HEK293 (cell line): Measurements from ENCODE around the gene SF1.

Experiments
- CTCF ChIP-seq: fragments of 450-650 bp; formaldehyde crosslinking; IDR thresholded peaks from 2 replicates; pipeline ENCODE4 v1.5.1; 2016; ENCODE audit warnings: missing biosample characterization, missing genetic modification characterization
- GFI1B ChIP-seq: fragments of 450-650 bp; formaldehyde crosslinking; IDR thresholded peaks from 2 replicates; pipeline ENCODE4 v1.5.1; 2016; ENCODE audit warnings: missing biosample characterization, missing genetic modification characterization
- IKZF3 ChIP-seq: fragments of 450-650 bp; IDR thresholded peaks from 2 replicates; pipeline ENCODE4 v1.5.0; 2018; ENCODE audit warnings: missing biosample characterization, mild to moderate bottlenecking, missing genetic modification characterization, moderate library complexity
- PRDM4 ChIP-seq: fragments of 450-650 bp; formaldehyde crosslinking; IDR thresholded peaks from 2 replicates; pipeline ENCODE4 v1.5.1; 2017; ENCODE audit warnings: missing biosample characterization, missing genetic modification characterization
- SCRT1 ChIP-seq: fragments of 450-650 bp; formaldehyde crosslinking; IDR thresholded peaks from 2 replicates; pipeline ENCODE4 v1.5.1; 2016; ENCODE audit warnings: missing biosample characterization, missing genetic modification characterization, borderline replicate concordance
- YY1 ChIP-seq: fragments of 450-650 bp; formaldehyde crosslinking; IDR thresholded peaks from 2 replicates; pipeline ENCODE4 v1.5.1; 2018; ENCODE audit warnings: missing biosample characterization, missing genetic modification characterization
- ZBTB1 ChIP-seq: fragments of 450-650 bp; formaldehyde crosslinking; IDR thresholded peaks from 2 replicates; pipeline ENCODE4 v1.5.1; 2016; ENCODE audit warnings: missing biosample characterization, missing genetic modification characterization
- ZBTB11 ChIP-seq: fragments of 450-650 bp; formaldehyde crosslinking; conservative IDR thresholded peaks from 2 replicates; pipeline ENCODE4 v1.5.1; 2016; ENCODE audit warnings: low read depth, missing biosample characterization, missing genetic modification characterization
- ZEB2 ChIP-seq: fragments of 450-650 bp; formaldehyde crosslinking; IDR thresholded peaks from 2 replicates; pipeline ENCODE4 v1.5.1; 2016; ENCODE audit warnings: missing biosample characterization, missing genetic modification characterization
- ZNF121 ChIP-seq: fragments of 450-650 bp; formaldehyde crosslinking; IDR thresholded peaks from 2 replicates; pipeline ENCODE4 v1.5.1; 2016; ENCODE audit warnings: missing biosample characterization, missing genetic modification characterization
- ZNF155 ChIP-seq: fragments of 450-650 bp; formaldehyde crosslinking; IDR thresholded peaks from 2 replicates; pipeline ENCODE4 v1.5.1; 2016; ENCODE audit warnings: missing biosample characterization, missing genetic modification characterization
- ZNF416 ChIP-seq: fragments of 450-650 bp; formaldehyde crosslinking; IDR thresholded peaks from 2 replicates; pipeline ENCODE4 v1.5.1; 2016; ENCODE audit warnings: missing biosample characterization, missing genetic modification characterization
- ZNF449 ChIP-seq: fragments of 450-650 bp; formaldehyde crosslinking; IDR thresholded peaks from 2 replicates; pipeline ENCODE4 v1.5.1; 2017; ENCODE audit warnings: missing biosample characterization, mild to moderate bottlenecking, missing genetic modification characterization, moderate library complexity
- ZNF626 ChIP-seq: fragments of 450-650 bp; sonication (Bioruptor Pico); formaldehyde crosslinking; IDR thresholded peaks from 2 replicates; pipeline ENCODE4 v1.5.1; 2018; ENCODE audit warnings: missing biosample characterization, missing genetic modification characterization, inconsistent platforms

GRCh38 chr11:64789331-64790204 lies 11.2 kb upstream of the SF1 start:
- TF ChIP-seq PRDM4 (tag by site-specific recombination), result no peak
- TF ChIP-seq GFI1B, result no peak
- TF ChIP-seq YY1 (tag by site-specific recombination), result no peak
- TF ChIP-seq IKZF3 (tag by site-specific recombination), result no peak
- no peak for TF ChIP-seq CTCF
- TF ChIP-seq ZBTB1 (tag by site-specific recombination), result no peak
- no peak for TF ChIP-seq SCRT1
- TF ChIP-seq ZNF626 (tag by site-specific recombination), result no peak
- no peak for TF ChIP-seq ZNF449 (tag by site-specific recombination)
- no peak for TF ChIP-seq ZBTB11 (tag by site-specific recombination)
- TF ChIP-seq ZEB2 (tag by site-specific recombination), result no peak
- TF ChIP-seq ZNF416, result no peak
- no peak for TF ChIP-seq ZNF155 (tag by site-specific recombination)
- no peak for TF ChIP-seq ZNF121 (tag by site-specific recombination)
